ENCODE results near the gene KLHL29.

DNA sequence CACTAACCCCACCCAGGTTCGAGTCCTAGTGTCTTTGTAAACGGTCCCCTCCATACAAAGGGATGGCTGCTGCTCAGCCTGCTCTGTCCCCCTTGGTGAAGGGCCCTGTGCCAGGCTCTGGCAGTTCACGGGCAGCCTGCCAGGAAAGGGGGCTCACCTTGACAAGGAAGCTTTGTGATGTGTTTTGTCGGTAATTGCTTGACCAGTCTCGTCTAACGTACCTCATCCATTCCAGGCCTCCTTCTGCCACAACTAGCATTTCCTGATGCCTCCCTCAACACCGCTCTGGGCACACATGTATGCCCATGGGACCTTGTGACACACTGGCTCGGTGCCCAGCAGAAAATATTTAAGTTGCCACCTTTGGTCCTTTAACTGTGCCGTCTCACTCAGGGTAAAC, 171.9 kb downstream of the KLHL29 start:
- TF ChIP-seq CTCF (IDR thresholded peaks at IDR 0.05) (no peak), POLR2A (IDR thresholded peaks at IDR 0.05) (no peak)

Measured in ovary (tissue), 3 donors.